Activated naive CD8-positive, alpha-beta T cell (primary cell): ENCODE results near the gene PIGS.

Experiments used
- H3K27ac Mint-ChIP-seq: one replicate; pipeline ENCODE4 v1.8.0; 2021; ENCODE audit warnings: mixed read lengths
- H3K27me3 Mint-ChIP-seq: one replicate; pipeline ENCODE4 v1.8.0; 2021; ENCODE audit warnings: mixed read lengths
- H3K36me3 Mint-ChIP-seq: one replicate; pipeline ENCODE4 v1.8.0; 2021; ENCODE audit warnings: mixed read lengths
- H3K4me1 Mint-ChIP-seq: one replicate; pipeline ENCODE4 v1.8.0; 2021; ENCODE audit warnings: low read depth, mixed read lengths
- H3K4me3 Mint-ChIP-seq: one replicate; pipeline ENCODE4 v1.8.0; 2021; ENCODE audit warnings: mild to moderate bottlenecking, mixed read lengths
- H3K9me3 Mint-ChIP-seq: one replicate; pipeline ENCODE4 v1.8.0; 2021; ENCODE audit warnings: low read depth, mixed read lengths

The PIGS gene

DNA sequence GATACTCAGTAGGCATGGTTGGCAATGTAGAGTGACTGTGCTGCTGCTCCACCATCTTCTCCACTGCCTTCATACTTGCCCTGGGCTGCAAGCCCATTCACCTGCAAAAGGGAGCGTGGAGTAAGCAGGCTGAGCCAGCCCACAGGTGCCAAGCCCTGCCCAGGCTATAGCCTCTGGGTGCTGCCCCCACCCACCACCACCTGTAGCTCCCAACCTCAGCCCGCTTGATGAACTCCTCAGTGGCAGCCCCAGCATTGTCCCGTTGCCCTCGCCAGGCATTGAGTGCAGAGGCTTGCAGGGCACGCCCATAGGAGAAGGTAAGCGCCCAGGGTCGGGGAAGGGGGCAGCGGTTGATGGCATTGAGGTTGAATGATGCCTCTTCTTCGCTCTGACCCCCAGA is 2.2 kb upstream of the PIGS start:
- no peaks in the 10 kb centered on the region for H3K36me3 Mint-ChIP-seq
- H3K27ac Mint-ChIP-seq, result no peak overlapping the region
- no peak overlapping the region for H3K4me3 Mint-ChIP-seq
- H3K27me3 Mint-ChIP-seq, result no peaks in the 10 kb centered on the region
- peaks cover 49% of the 10 kb centered on the region for H3K4me1 Mint-ChIP-seq
- no peaks in the 10 kb centered on the region for H3K9me3 Mint-ChIP-seq

DNA sequence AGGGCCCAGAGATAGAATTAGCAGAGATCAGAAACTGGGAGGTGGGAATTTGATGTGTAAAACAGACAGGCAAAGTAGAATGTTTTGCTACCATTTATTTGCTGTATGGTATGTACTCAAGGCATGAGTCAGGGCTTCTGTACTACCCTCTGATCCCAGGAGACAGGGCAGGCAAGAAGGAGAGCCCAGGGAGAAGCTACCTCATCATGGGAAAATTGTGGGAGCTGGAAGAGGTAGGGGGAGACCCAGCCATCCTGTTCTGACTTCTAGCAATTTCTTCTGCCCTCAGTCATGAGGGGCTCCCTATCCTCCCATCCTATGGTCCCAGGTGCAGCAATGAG is 1.7 kb upstream of the PIGS start:
- H3K4me3 Mint-ChIP-seq, result peak overlapping the region; percentile 96
- H3K27ac Mint-ChIP-seq, result peak overlapping the region; percentile 76
- H3K4me1 Mint-ChIP-seq, result peaks cover 53% of the 10 kb centered on the region
- H3K36me3 Mint-ChIP-seq, result no peaks in the 10 kb centered on the region
- H3K27me3 Mint-ChIP-seq, result no peaks in the 10 kb centered on the region
- no peaks in the 10 kb centered on the region for H3K9me3 Mint-ChIP-seq

DNA sequence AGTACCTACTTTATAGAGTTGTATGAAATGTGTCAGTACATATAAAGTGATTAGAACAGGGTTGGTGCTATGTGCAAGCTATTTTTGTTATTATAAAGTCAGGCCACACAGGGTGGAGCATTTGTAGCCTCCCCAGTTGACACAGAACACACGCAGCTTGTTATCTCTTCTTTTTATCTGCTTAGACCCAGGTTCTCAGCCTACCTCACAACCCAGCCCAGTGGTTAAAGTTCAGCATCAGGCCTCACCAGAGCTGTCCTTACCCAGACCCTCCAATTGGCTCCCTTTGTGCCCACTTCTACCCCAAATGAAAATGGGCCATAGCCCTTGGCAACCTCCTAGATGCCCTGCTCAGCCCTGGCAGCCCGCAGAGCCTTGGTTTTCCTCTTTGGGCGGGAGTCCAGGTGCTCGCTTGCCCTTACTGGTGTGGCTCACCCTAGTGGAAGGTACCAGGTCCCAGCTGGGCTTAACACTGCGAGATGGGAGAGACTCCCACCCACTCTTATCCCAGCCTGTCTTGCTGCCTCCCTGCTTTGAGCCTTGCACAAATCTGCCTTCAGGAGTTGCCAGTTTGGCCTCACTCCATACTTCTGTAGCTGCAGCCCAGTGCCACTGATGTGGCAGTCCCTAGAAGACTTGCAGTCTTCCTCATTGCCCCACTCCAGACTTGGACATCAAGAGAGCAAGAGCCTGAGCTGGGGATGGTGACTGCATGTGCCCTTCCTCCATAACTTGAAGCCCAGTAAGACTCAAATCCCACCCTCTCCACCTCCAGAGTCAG is 1.1 kb upstream of the PIGS start:
- peak overlapping the region; percentile 76 for H3K27ac Mint-ChIP-seq
- no peaks in the 10 kb centered on the region for H3K9me3 Mint-ChIP-seq
- H3K4me3 Mint-ChIP-seq, result peak overlapping the region; percentile 96
- no peaks in the 10 kb centered on the region for H3K27me3 Mint-ChIP-seq
- peaks cover 4% of the 10 kb centered on the region for H3K36me3 Mint-ChIP-seq
- peaks cover 58% of the 10 kb centered on the region for H3K4me1 Mint-ChIP-seq

DNA sequence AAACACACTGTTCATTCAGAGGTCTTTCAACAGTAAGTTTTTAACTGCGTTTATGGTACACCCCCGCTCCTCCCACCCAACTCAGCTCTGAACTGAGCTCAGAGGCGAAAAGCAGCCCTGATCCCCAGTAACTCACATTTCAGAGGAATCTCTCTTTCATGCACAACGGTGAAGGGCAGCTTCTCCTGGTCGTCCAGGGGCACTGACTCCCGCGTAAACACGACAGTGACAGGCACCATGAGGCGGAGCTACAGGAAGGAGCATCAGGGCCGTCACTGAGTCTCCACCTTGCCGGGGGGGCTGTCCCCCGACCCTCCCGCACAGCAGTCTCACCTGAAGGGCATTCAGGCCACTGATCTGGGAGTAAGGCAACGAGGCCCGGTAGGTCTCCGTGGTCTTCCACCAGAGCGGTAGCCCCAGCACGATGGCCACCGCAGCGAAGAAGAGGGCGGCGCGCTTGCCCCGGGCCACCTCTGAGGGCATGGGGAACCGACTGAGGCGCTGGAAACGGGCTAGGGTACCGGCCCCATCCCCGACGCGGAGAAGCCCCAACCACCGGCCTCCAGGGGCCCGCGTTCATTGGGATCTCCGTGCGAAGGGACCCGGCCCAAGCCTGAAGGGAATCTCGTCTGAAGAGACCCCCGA is 486 bp downstream of the PIGS start:
- Mint-ChIP-seq H3K27ac (peak overlapping the region; percentile 91), H3K9me3 (no peaks in the 10 kb centered on the region), H3K4me3 (peak overlapping the region; percentile 96), H3K27me3 (no peaks in the 10 kb centered on the region), H3K4me1 (peaks cover 49% of the 10 kb centered on the region), H3K36me3 (peaks cover 4% of the 10 kb centered on the region)

- Mint-ChIP-seq H3K9me3 (no peaks in the 10 kb centered on the region), H3K36me3 (peaks cover 4% of the 10 kb centered on the region), H3K4me1 (peaks cover 55% of the 10 kb centered on the region), H3K27ac (peak overlapping the region; percentile 18), H3K27me3 (no peaks in the 10 kb centered on the region), H3K4me3 (peak overlapping the region; percentile 96)
Measured at GRCh38 chr17:28569446-28569845, 1.9 kb downstream of the PIGS start.

GRCh38 chr17:28567604-28568003 is 3.7 kb downstream of the PIGS start:
- H3K4me3 Mint-ChIP-seq, result peak overlapping the region; percentile 60
- no peaks in the 10 kb centered on the region for H3K9me3 Mint-ChIP-seq
- peaks cover 4% of the 10 kb centered on the region for H3K36me3 Mint-ChIP-seq
- H3K4me1 Mint-ChIP-seq, result peaks cover 48% of the 10 kb centered on the region
- H3K27me3 Mint-ChIP-seq, result no peaks in the 10 kb centered on the region
- peak overlapping the region; percentile 83 for H3K27ac Mint-ChIP-seq

- Mint-ChIP-seq H3K4me3 (no peak overlapping the region), H3K9me3 (no peaks in the 10 kb centered on the region), H3K4me1 (peaks cover 21% of the 10 kb centered on the region), H3K36me3 (peaks cover 9% of the 10 kb centered on the region), H3K27ac (no peak overlapping the region), H3K27me3 (no peaks in the 10 kb centered on the region)
Measured at GRCh38 chr17:28563475-28563874, 7.8 kb downstream of the PIGS start.

DNA sequence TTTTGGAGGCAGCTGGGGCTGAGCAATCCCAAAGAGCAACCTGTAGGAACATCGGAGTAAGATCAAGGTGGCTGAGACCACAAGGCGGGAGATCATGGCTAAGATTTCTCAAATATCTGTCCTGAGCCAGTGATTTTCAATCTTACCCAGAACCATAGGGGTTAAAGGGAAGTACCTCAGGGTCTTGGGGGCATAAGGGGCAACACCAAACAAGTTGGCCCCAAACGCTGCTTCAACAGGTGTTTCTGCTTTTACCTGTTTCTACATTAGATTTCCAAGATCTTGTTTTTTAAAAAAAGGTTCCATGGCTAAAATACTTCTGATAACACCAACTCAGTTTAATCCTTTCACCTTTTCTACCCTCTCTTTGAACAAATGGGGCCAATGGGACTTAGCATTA is 16.3 kb downstream of the PIGS start:
- Mint-ChIP-seq H3K27ac (no peak overlapping the region), H3K36me3 (peaks cover 11% of the 10 kb centered on the region), H3K9me3 (no peaks in the 10 kb centered on the region)

DNA sequence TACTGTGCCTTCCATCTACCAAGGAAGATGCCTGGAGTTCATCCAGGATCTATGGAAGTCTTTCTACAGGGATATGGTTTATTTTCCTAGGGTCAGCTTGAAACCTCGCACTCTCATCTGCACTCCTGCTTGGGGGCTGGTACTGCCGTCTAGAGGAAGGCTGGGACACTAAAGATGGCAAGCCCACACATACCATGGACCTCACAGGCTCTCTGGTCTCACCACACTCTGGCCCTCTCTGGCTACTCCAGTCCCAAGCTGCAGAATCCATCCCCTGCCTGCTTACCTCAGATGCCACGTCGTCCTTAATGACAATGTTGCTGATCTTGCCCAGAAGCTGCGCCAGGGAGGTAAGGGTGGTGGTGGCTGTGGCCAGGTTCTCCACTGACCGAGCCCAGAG is 16.8 kb downstream of the PIGS start:
- H3K4me1 Mint-ChIP-seq, result peaks cover 28% of the 10 kb centered on the region
- peaks cover 11% of the 10 kb centered on the region for H3K36me3 Mint-ChIP-seq
- no peaks in the 10 kb centered on the region for H3K27me3 Mint-ChIP-seq
- no peak overlapping the region for H3K4me3 Mint-ChIP-seq
- H3K9me3 Mint-ChIP-seq, result no peaks in the 10 kb centered on the region
- no peak overlapping the region for H3K27ac Mint-ChIP-seq

More for the DNA sequence above, 16.3 kb downstream of the PIGS start:
- peaks cover 24% of the 10 kb centered on the region for H3K4me1 Mint-ChIP-seq
- no peak overlapping the region for H3K4me3 Mint-ChIP-seq
- no peaks in the 10 kb centered on the region for H3K27me3 Mint-ChIP-seq

DNA sequence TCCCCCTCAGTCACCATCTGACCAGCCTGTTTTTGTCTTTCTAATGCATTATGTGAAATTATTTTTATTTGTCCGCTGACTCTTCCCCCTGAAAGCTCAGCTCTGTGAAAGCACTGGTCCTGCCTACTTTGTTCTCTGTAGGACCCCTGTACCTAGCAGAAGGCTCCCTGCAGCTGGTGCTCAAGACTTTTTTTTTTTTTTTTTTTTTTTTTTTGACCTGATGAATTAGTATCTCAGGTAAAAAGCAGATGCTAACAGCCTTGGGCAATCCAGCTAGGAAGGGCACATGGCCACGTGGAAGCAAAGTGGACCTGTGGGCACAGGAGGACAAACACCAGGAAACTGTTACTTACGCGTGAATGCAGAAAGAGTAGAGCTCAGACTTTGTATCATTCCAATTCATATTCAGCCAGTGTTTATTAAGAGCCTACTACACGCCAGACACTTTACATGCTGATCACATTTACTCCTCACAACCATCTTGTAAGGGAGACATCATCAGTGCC is 18.3 kb downstream of the PIGS start:
- Mint-ChIP-seq H3K9me3 (no peaks in the 10 kb centered on the region), H3K27ac (peak overlapping the region; percentile 28), H3K27me3 (no peaks in the 10 kb centered on the region), H3K36me3 (peaks cover 8% of the 10 kb centered on the region), H3K4me3 (peak overlapping the region; percentile 88), H3K4me1 (peaks cover 43% of the 10 kb centered on the region)

DNA sequence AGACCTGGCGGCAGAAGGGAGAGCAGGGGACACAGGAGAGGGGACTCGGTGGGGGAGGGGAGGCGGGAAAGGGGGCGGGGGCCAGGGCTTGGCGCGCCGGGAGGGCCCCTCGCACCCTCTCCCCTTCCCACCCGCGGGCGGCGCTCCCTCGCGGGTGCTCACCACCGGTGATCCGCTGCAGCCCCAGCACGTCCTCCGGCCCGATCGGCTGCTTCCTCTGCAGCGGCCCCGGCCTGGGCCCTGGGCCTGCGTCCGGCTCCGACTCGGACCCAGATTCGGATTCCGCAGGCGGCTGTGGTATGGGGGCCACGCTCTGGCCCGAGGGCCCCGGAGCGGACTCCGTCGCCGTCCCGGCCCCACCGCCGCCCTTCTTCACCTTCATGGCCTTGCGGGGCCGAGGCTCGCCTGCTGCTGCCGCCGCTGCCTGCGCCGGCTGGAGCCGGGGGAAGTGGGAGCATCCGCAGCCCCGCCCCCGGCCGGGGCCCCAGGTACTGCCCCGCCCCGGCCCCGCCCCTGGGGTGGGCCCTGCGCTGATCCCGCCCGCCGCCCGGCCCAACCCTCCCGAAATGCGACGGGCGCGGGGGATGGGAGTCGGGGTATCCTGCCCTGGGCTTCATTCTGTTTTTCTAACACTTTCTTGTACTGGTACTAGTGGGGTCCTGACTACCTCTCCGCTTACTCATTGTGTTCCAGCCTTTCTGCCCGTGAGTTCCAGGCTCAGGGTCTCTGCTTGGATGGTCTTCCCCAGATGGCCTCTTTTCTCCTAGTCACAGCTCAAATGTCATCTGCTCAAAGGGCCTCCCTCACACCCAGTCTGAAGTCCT is 18.9 kb downstream of the PIGS start, which contains the start of gene UNC119:
UNC119 (minus strand) TSS at position 449 of the 824 bp plus-strand sequence; CDS start at position 382, 67 bp downstream.
- H3K36me3 Mint-ChIP-seq, result peaks cover 8% of the 10 kb centered on the region
- H3K27ac Mint-ChIP-seq, result peak within 1 kb of the TSS; percentile 43
- H3K4me1 Mint-ChIP-seq, result peaks cover 46% of the 10 kb centered on the region
- no peaks in the 10 kb centered on the region for H3K27me3 Mint-ChIP-seq
- H3K9me3 Mint-ChIP-seq, result no peaks in the 10 kb centered on the region
- peak within 1 kb of the TSS; percentile 90 for H3K4me3 Mint-ChIP-seq

DNA sequence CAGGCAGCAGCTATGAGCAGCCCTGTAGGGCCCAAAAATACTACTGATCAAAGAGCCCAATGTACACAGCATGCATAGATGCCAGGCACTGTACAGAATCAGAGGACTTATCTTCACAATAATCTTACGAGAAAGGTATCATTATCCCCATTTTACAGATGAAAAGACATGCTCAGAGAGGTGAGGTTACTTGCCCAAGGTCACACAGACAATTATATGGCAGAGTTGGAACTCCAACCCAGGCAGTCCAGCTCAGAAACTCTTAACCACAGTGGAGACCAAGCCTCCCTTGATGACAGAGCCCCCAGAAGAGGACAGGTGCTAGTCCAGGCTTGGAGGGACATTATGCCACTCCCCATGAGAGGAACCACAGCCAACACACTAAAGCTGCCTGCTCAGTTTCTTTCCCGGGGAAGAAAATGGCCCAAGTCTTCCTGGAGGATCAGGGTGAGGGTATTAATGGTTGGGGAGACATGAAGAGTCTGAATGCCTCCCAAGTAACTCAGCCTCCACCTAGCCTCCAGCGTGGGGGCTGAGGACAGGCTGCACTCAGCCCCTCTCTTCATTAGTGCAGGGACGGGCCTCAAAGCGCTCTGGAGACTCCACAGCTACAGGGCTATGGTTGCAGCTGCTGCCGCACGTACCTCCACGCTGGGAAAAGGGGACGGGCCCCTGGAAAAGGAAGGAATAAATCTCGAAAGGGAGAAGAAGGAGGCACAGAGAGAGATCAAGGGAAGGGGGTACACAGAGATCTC is 19.7 kb downstream of the PIGS start:
- Mint-ChIP-seq H3K9me3 (no peaks in the 10 kb centered on the region), H3K4me3 (peak overlapping the region; percentile 90), H3K27me3 (no peaks in the 10 kb centered on the region), H3K4me1 (peaks cover 46% of the 10 kb centered on the region), H3K27ac (peak overlapping the region; percentile 43), H3K36me3 (peaks cover 7% of the 10 kb centered on the region)

- Mint-ChIP-seq H3K4me1 (peaks cover 46% of the 10 kb centered on the region), H3K27ac (peak overlapping the region; percentile 87), H3K36me3 (peaks cover 4% of the 10 kb centered on the region), H3K4me3 (peak overlapping the region; percentile 90), H3K9me3 (no peaks in the 10 kb centered on the region), H3K27me3 (no peaks in the 10 kb centered on the region)
Measured at GRCh38 chr17:28550858-28551257, 20.5 kb downstream of the PIGS start.
